A673 (cell line): ENCODE data around the gene LDHD. TPM values are rescaled to one million over a fixed set of nuclear protein-coding genes. Genes with fewer than 3 reads are reported as not detected.

Experiments used
- BruUV-seq: library from RNA; stranded (reverse); fragments of 400-500 nt; replicated peaks from 2 replicates; lab custom pipeline; 2021; lab: Mats Ljungman, UMichigan
- CTCF ChIA-PET: fragments of 300-600 bp; sonication (Branson Sonifier 250); formaldehyde crosslinking; loops from one replicate; lab custom pipeline; 2022; ENCODE audit warnings: antibody characterized with exemption; lab: Charles Lee
- POLR2A ChIA-PET: fragments of 300-600 bp; sonication (Branson Sonifier 250); formaldehyde crosslinking; loops from one replicate; lab custom pipeline; 2022; ENCODE audit warnings: antibody characterized with exemption; ENCODE audit not compliant: low non-redundant PET; lab: Charles Lee
- DNase-seq: peaks from one replicate; pipeline ENCODE4 v3.0.0-alpha.2; 2015; ENCODE audit warnings: low spot score
- H3K27ac ChIP-seq: fragments of 200-600 bp; sonication (generic); 2 replicates; pipeline ENCODE4 v1.5.1; 2016; ENCODE audit warnings: mixed run types, low read depth, mild to moderate bottlenecking, mixed read lengths, antibody characterized with exemption, low read length; ENCODE audit not compliant: poor library complexity, severe bottlenecking
- H3K27me3 ChIP-seq: fragments of 200-600 bp; sonication (generic); replicated peaks from 2 replicates; pipeline ENCODE4 v1.6.1; 2017; ENCODE audit warnings: mixed run types, low read depth, mild to moderate bottlenecking, mixed read lengths, antibody characterized with exemption, low read length; ENCODE audit not compliant: insufficient read depth, poor library complexity
- H3K36me3 ChIP-seq: fragments of 200-600 bp; sonication (generic); 2 replicates; pipeline ENCODE4 v1.6.1; 2016; ENCODE audit warnings: mixed run types, mild to moderate bottlenecking, mixed read lengths, antibody characterized with exemption, low read length; ENCODE audit not compliant: insufficient read depth, poor library complexity, severe bottlenecking
- H3K4me1 ChIP-seq: fragments of 200-600 bp; sonication (generic); 2 replicates; pipeline ENCODE4 v1.6.1; 2017; ENCODE audit warnings: mixed run types, mild to moderate bottlenecking, mixed read lengths, antibody characterized with exemption, low read length; ENCODE audit not compliant: insufficient read depth, poor library complexity, severe bottlenecking
- H3K4me3 ChIP-seq: fragments of 200-600 bp; sonication (generic); 2 replicates; pipeline ENCODE4 v1.5.1; 2016; ENCODE audit warnings: low read depth, mixed run types, mild to moderate bottlenecking, mixed read lengths, low read length; ENCODE audit not compliant: poor library complexity, severe bottlenecking
- H3K9me3 ChIP-seq: fragments of 200-600 bp; sonication (generic); 2 replicates; pipeline ENCODE4 v1.6.1; 2016; ENCODE audit warnings: mixed run types, low read depth, mild to moderate bottlenecking, mixed read lengths, antibody characterized with exemption, low read length; ENCODE audit not compliant: poor library complexity, severe bottlenecking
- EZH2 ChIP-seq: fragments of 200-600 bp; sonication (generic); IDR thresholded peaks from 2 replicates; pipeline ENCODE4 v1.6.1; 2017; ENCODE audit warnings: borderline replicate concordance, low read depth, mild to moderate bottlenecking, mixed read lengths, antibody characterized with exemption, low read length; ENCODE audit not compliant: poor library complexity, severe bottlenecking
- intact Hi-C: fragments of 100-400 bp; cut with micrococcal nuclease; formaldehyde crosslinking; loops from one replicate; pipeline ENCODE4 v1.10.0; 2022; ENCODE audit not compliant: unreplicated experiment
- total RNA-seq: library from RNA; stranded (reverse); gene quantifications from 2 replicates; pipeline ENCODE4 v1.2.3, GENCODE V29; 2021
- TF ChIP-seq, protein P1 (sequence below): fragments of 300-800, 200-600 bp; sonication (generic); conservative IDR thresholded peaks from 2 replicates; pipeline ENCODE4 v1.5.1; 2017; ENCODE audit warnings: low read depth, mild to moderate bottlenecking, antibody characterized with exemption, low read length, moderate library complexity, mixed read lengths

The LDHD gene
- total RNA-seq, 1 experiment from 2014 or later: not detected

DNA sequence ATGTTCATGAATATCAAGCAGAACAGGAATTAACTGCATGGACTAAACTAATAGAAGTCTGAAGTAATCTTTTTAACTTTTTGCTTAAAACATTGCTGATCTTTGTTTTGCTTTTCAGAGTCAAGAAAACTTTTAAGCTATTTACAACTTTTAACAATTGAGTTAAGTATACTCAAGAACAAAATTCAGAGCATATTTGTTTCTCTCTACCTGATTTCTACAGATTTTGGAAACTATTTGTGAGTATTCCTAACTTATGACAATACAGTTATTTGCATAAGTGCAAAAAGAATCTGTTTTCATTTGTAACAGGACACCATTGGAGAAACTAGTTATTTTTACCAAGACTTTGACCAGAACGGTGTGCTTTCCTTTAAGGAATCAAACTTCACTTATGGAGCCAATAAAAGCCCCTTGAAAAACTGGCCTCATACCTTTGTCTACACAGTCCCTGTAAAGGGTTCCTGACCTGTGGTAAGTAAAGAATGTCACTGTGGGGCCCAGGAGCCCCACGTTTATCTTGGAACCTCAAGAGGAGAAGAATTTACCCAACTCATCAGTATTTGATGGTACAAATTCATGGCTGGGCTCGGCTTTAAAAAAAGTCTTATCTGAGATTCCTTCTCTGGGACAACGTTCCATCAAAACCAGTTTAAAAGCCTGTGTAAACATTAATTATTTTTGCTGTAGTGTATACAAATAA lies 11.3 kb upstream of the LDHD start:
- intact Hi-C loops: no loop called here
- no peak for TF ChIP-seq EZH2
- TF ChIP-seq, protein P1, sequence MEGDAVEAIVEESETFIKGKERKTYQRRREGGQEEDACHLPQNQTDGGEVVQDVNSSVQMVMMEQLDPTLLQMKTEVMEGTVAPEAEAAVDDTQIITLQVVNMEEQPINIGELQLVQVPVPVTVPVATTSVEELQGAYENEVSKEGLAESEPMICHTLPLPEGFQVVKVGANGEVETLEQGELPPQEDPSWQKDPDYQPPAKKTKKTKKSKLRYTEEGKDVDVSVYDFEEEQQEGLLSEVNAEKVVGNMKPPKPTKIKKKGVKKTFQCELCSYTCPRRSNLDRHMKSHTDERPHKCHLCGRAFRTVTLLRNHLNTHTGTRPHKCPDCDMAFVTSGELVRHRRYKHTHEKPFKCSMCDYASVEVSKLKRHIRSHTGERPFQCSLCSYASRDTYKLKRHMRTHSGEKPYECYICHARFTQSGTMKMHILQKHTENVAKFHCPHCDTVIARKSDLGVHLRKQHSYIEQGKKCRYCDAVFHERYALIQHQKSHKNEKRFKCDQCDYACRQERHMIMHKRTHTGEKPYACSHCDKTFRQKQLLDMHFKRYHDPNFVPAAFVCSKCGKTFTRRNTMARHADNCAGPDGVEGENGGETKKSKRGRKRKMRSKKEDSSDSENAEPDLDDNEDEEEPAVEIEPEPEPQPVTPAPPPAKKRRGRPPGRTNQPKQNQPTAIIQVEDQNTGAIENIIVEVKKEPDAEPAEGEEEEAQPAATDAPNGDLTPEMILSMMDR: no peak
- DNase-seq: no peak
- BruUV-seq: no TSS peak
- no peaks in the 10 kb centered on the region for H3K9me3 ChIP-seq
- no peaks in the 10 kb centered on the region for H3K27me3 ChIP-seq
- ChIA-PET POLR2A (no interaction called here), CTCF (interaction anchor here (1.2 kb wide), 1 partner anchor 17 kb away, joined by 3 read pairs; no protein-coding TSS in a partner anchor)
- no peak overlapping the region for H3K27ac ChIP-seq
- no peak overlapping the region for H3K4me3 ChIP-seq
- H3K36me3 ChIP-seq: no peaks in the 10 kb centered on the region
- H3K4me1 ChIP-seq: no peaks in the 10 kb centered on the region

DNA sequence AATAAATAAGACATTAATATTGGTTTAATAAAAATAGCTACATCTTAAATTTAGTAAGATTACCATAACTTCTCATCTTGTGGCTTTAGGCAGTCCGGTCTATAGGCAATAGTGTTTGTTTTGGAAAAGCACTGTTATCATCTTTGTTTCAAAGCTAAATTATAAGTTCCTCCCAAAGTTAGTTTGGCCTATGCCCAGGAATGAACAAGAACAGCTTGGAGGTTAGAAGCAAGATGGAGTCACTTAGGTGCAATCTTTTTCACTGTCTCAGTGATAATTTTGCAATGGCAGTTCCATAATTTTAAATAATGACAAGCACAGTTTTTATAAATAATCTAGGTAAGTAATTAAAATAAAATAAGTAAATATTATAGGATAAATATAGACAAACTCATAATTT lies 6.0 kb upstream of the LDHD start:
- CTCF ChIA-PET: no interaction called here
- H3K36me3 ChIP-seq: no peaks in the 10 kb centered on the region
- no peak overlapping the region for H3K4me3 ChIP-seq
- TF ChIP-seq, protein P1: no peak
- no peak for TF ChIP-seq EZH2
- no peak for DNase-seq
- no peak overlapping the region for H3K27ac ChIP-seq
- POLR2A ChIA-PET: no interaction called here
- intact Hi-C loops: no loop called here
- no TSS peak for BruUV-seq
- no peaks in the 10 kb centered on the region for H3K27me3 ChIP-seq
- H3K9me3 ChIP-seq: peaks cover 10% of the 10 kb centered on the region
- no peaks in the 10 kb centered on the region for H3K4me1 ChIP-seq

DNA sequence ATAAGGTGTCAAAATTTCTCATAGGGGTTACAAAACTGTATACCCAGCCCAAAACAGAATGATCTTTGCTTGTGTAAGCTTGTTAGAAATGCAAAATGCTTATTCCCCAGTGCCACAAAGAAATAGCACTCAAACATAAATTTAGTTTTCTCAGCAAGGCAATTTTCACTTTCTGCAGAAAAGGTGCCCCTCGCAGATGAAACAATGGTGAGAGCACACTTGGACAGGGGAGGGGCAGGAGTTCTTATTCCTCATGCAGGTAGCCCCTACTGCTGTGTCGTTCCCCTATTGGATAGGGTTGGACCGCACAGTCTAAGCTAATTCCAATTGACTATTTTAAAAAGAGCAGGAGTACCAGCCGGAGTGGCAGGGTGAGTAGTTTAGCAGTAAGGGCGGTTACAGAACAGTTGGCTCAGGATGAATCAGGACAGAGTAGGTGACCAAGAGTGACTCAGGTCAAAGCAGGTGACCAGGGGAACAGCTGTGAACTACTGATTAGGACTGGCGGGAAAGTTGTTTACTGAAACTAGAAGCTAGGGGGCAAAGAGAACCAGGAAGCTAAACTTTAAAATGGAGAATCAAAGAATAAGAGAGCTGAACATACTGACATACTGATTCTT lies 5.5 kb upstream of the LDHD start:
- Histone ChIP-seq H3K9me3 (peaks cover 10% of the 10 kb centered on the region), H3K27me3 (no peaks in the 10 kb centered on the region), H3K27ac (no peak overlapping the region), H3K36me3 (no peaks in the 10 kb centered on the region), H3K4me3 (no peak overlapping the region), H3K4me1 (no peaks in the 10 kb centered on the region)
- ChIA-PET CTCF (no interaction called here), POLR2A (no interaction called here)
- DNase-seq: no peak
- no TSS peak for BruUV-seq
- intact Hi-C loops: no loop called here
- no peak for TF ChIP-seq EZH2
- TF ChIP-seq, protein P1: no peak
